ENCODE data around the gene MRPS18B.

The MRPS18B gene

GRCh38 chr6:30617565-30618269 lies at the start of gene MRPS18B:
Gene MRPS18B (plus strand): TSS chr6:30617840. CDS start chr6:30617866, 26 bp downstream.
- Histone ChIP-seq H3K4me3 (ENCODE audit: low read depth in 1 of 2, low read length in 1 of 2) (peak within 1 kb of the TSS; percentile 82 to 92), H3K36me3 (peaks cover 15% of the 10 kb centered on the region), H3K27me3 (no peaks in the 10 kb centered on the region), H3K9me3 (no peaks in the 10 kb centered on the region), H3K4me1 (ENCODE audit: control insufficient read depth in 1 of 2, insufficient read depth in 1 of 2, low read depth in 1 of 2, low read length in 1 of 2) (peaks cover 31 to 38% of the 10 kb centered on the region in 2 experiments), H3K27ac (peak within 1 kb of the TSS; percentile 98)
- TF ChIP-seq CTCF (IDR thresholded peaks at IDR 0.05): no peak

GRCh38 chr6:30568245-30568644 lies 49.4 kb upstream of the MRPS18B start:
- Histone ChIP-seq H3K9me3 (no peaks in the 10 kb centered on the region), H3K4me1 (ENCODE audit: control insufficient read depth in 1 of 2, insufficient read depth in 1 of 2, low read depth in 1 of 2, low read length in 1 of 2) (peaks cover 19 to 20% of the 10 kb centered on the region in 2 experiments), H3K27me3 (no peaks in the 10 kb centered on the region), H3K4me3 (ENCODE audit: low read depth in 1 of 2, low read length in 1 of 2) (no peak overlapping the region), H3K36me3 (peaks cover under 1% of the 10 kb centered on the region), H3K27ac (no peak overlapping the region)
- no peak for TF ChIP-seq CTCF (IDR thresholded peaks at IDR 0.05)

- TF ChIP-seq CTCF (IDR thresholded peaks at IDR 0.05): no peak
- no peaks in the 10 kb centered on the region for H3K27me3 ChIP-seq
- no peaks in the 10 kb centered on the region for H3K9me3 ChIP-seq
- H3K4me1 ChIP-seq (ENCODE audit: control insufficient read depth in 1 of 2, insufficient read depth in 1 of 2, low read depth in 1 of 2, low read length in 1 of 2): peaks cover 19 to 20% of the 10 kb centered on the region in 2 experiments
- H3K36me3 ChIP-seq: no peaks in the 10 kb centered on the region
- peak overlapping the region; percentile 90 for H3K27ac ChIP-seq
- H3K4me3 ChIP-seq (ENCODE audit: low read depth in 1 of 2, low read length in 1 of 2): peak overlapping the region; percentile 90 to 92
These were observed 47.4 kb upstream of the MRPS18B start for GRCh38 chr6:30570263-30570662.

- TF ChIP-seq CTCF (IDR thresholded peaks at IDR 0.05): no peak
- Histone ChIP-seq H3K27me3 (no peaks in the 10 kb centered on the region), H3K27ac (peak overlapping the region; percentile 90), H3K4me1 (ENCODE audit: control insufficient read depth in 1 of 2, insufficient read depth in 1 of 2, low read depth in 1 of 2, low read length in 1 of 2) (peaks cover 19 to 20% of the 10 kb centered on the region in 2 experiments), H3K4me3 (ENCODE audit: low read depth in 1 of 2, low read length in 1 of 2) (peak overlapping the region; percentile 90 to 92), H3K9me3 (no peaks in the 10 kb centered on the region), H3K36me3 (no peaks in the 10 kb centered on the region)
These were observed 46.9 kb upstream of the MRPS18B start for GRCh38 chr6:30570740-30571074.

GRCh38 chr6:30571075-30571761 lies 46.4 kb upstream of the MRPS18B start, which contains the start of gene ABCF1:
Gene ABCF1 (plus strand): TSS chr6:30571442. CDS start chr6:30571488, 46 bp downstream.
- peak within 1 kb of the TSS; percentile 90 for H3K27ac ChIP-seq
- peak within 1 kb of the TSS; percentile 90 to 92 for H3K4me3 ChIP-seq (ENCODE audit: low read depth in 1 of 2, low read length in 1 of 2)
- H3K4me1 ChIP-seq (ENCODE audit: control insufficient read depth in 1 of 2, insufficient read depth in 1 of 2, low read depth in 1 of 2, low read length in 1 of 2): peaks cover 19 to 20% of the 10 kb centered on the region in 2 experiments
- H3K9me3 ChIP-seq: no peaks in the 10 kb centered on the region
- no peaks in the 10 kb centered on the region for H3K36me3 ChIP-seq
- TF ChIP-seq CTCF (IDR thresholded peaks at IDR 0.05): peak; percentile 65
- H3K27me3 ChIP-seq: no peaks in the 10 kb centered on the region
